GM23338 (cell line): ENCODE results near the gene TMEM221. TPM values are rescaled to one million over a fixed set of nuclear protein-coding genes. Genes with fewer than 3 reads are reported as not detected.
A peak's percentile ranks its signal among the peaks of the same experiment; 100 is the strongest.

Source experiments
- ATAC-seq: fragments of 200-7000 bp; cut with Tn5 transposase; 3 replicates; pipeline ENCODE4 v1.9.1; 2020
- DNase-seq: peaks from one replicate; pipeline ENCODE4 v3.0.0-alpha.2; 2015; ENCODE audit warnings: low spot score
- H2AFZ ChIP-seq: fragments of 200-600 bp; sonication (generic); 2 replicates; pipeline ENCODE4 v1.8.0; 2016; ENCODE audit warnings: antibody characterized with exemption, mild to moderate bottlenecking, moderate library complexity
- H3F3A ChIP-seq: fragments of 200-600 bp; sonication (generic); replicated peaks from 2 replicates; pipeline ENCODE4 v1.8.0; 2017; ENCODE audit warnings: antibody characterized with exemption, mixed run types, low read depth
- H3K27ac ChIP-seq: fragments of 200-600 bp; sonication (generic); 2 replicates; pipeline ENCODE4 v1.6.1; 2016; ENCODE audit warnings: low read depth
- H3K27me3 ChIP-seq: fragments of 200-600 bp; sonication (generic); 2 replicates; pipeline ENCODE4 v1.8.0; 2016; ENCODE audit warnings: mild to moderate bottlenecking, mixed run types, moderate library complexity; ENCODE audit not compliant: insufficient read depth
- H3K36me3 ChIP-seq: fragments of 200-600 bp; sonication (generic); 2 replicates; pipeline ENCODE4 v1.8.0; 2016; ENCODE audit warnings: mild to moderate bottlenecking; ENCODE audit not compliant: insufficient read depth
- H3K4me1 ChIP-seq: fragments of 200-600 bp; sonication (generic); 2 replicates; pipeline ENCODE4 v1.8.0; 2016; ENCODE audit warnings: mild to moderate bottlenecking, moderate library complexity; ENCODE audit not compliant: insufficient read depth
- H3K4me2 ChIP-seq: fragments of 200-600 bp; sonication (generic); 2 replicates; pipeline ENCODE4 v1.7.1; 2017; ENCODE audit warnings: mixed run types
- H3K4me3 ChIP-seq: fragments of 200-600 bp; sonication (generic); 2 replicates; pipeline ENCODE4 v1.6.1; 2016; ENCODE audit warnings: mixed run types
- H3K79me2 ChIP-seq: fragments of 200-600 bp; sonication (generic); replicated peaks from 2 replicates; pipeline ENCODE4 v1.8.0; 2017; ENCODE audit warnings: mild to moderate bottlenecking; ENCODE audit not compliant: insufficient read depth
- H3K9me2 ChIP-seq: fragments of 200-600 bp; sonication (generic); 2 replicates; pipeline ENCODE4 v1.8.0; 2017; ENCODE audit not compliant: insufficient read depth
- H4K20me1 ChIP-seq: fragments of 200-600 bp; sonication (generic); replicated peaks from 2 replicates; pipeline ENCODE4 v1.8.0; 2017; ENCODE audit warnings: mild to moderate bottlenecking; ENCODE audit not compliant: insufficient read depth
- H3K27ac Mint-ChIP-seq: 2 replicates; pipeline ENCODE4 v1.8.0; 2020; ENCODE audit warnings: inconsistent platforms, mild to moderate bottlenecking, moderate library complexity, mixed read lengths
- H3K27me3 Mint-ChIP-seq: 3 replicates; pipeline ENCODE4 v1.8.0; 2022; ENCODE audit warnings: low read depth, mild to moderate bottlenecking, moderate library complexity, mixed read lengths, inconsistent platforms; ENCODE audit not compliant: insufficient read depth, poor library complexity
- H3K36me3 Mint-ChIP-seq: 3 replicates; pipeline ENCODE4 v1.8.0; 2021; ENCODE audit warnings: low read depth, mild to moderate bottlenecking, inconsistent platforms, moderate library complexity, mixed read lengths
- H3K4me1 Mint-ChIP-seq: 3 replicates; pipeline ENCODE4 v1.8.0; 2020; ENCODE audit warnings: mild to moderate bottlenecking, inconsistent platforms, mixed read lengths
- H3K4me3 Mint-ChIP-seq: 3 replicates; pipeline ENCODE4 v1.8.0; 2021; ENCODE audit warnings: moderate library complexity, mild to moderate bottlenecking, inconsistent platforms, mixed read lengths
- H3K9me3 Mint-ChIP-seq: 3 replicates; pipeline ENCODE4 v1.8.0; 2020; ENCODE audit warnings: moderate library complexity, mild to moderate bottlenecking, inconsistent platforms, mixed read lengths
- CREB1 ChIP-seq: fragments of 250-450 bp; sonication (Bioruptor Pico); IDR thresholded peaks from 2 replicates; pipeline ENCODE4 v1.5.0; 2020; ENCODE audit warnings: low read depth, mild to moderate bottlenecking, moderate library complexity
- CTCF ChIP-seq, 2 experiments: fragments of 200-600 bp in 1 of 2; sonication (generic) in 1 of 2; conservative IDR thresholded peaks; 2 replicates each; pipeline versions ENCODE4 v1.5.1 to v1.6.1; 2016 to 2017; ENCODE audit warnings: antibody characterized with exemption in 2 of 2, low read depth in 2 of 2, mild to moderate bottlenecking in 2 of 2, moderate library complexity in 1 of 2
- EZH2 ChIP-seq: fragments of 200-600 bp; sonication (generic); IDR thresholded peaks from one replicate; pipeline ENCODE4 v1.8.0; 2017; ENCODE audit warnings: antibody characterized with exemption, mild to moderate bottlenecking, low read depth; ENCODE audit not compliant: unreplicated experiment
- JUNB ChIP-seq: IDR thresholded peaks from one replicate; pipeline ENCODE4 v1.6.1; 2016; ENCODE audit warnings: antibody characterized with exemption; ENCODE audit not compliant: unreplicated experiment
- POLR2AphosphoS5 ChIP-seq: IDR thresholded peaks from 2 replicates; pipeline ENCODE4 v1.6.1; 2016; ENCODE audit warnings: antibody characterized with exemption, low read depth
- STAT1 ChIP-seq: IDR thresholded peaks from one replicate; pipeline ENCODE4 v1.6.1; 2016; ENCODE audit warnings: antibody characterized with exemption; ENCODE audit not compliant: unreplicated experiment
- ZNF331 ChIP-seq: fragments of 250-450 bp; sonication (Bioruptor Pico); IDR thresholded peaks from 2 replicates; pipeline ENCODE4 v1.5.0; 2020; ENCODE audit warnings: low read depth, mild to moderate bottlenecking, moderate library complexity
- polyA plus RNA-seq: library from polyadenylated mRNA; unstranded; fragments of >200 nt; fragmentation: Nextera tagmentation; extraction: Ambion mirVana; gene quantifications from 2 replicates; pipeline ENCODE4 v1.2.1, GENCODE V29; 2016
- total RNA-seq: library from RNA; depleted of rRNA; stranded (reverse); fragments of >200 nt; shearing (Covaris generic); gene quantifications from 2 replicates; pipeline ENCODE4 v1.2.3, GENCODE V29; 2014
- TF ChIP-seq, protein P1 (sequence below): IDR thresholded peaks from one replicate; pipeline ENCODE4 v1.6.1; 2018; ENCODE audit warnings: antibody characterized with exemption; ENCODE audit not compliant: unreplicated experiment
- TF ChIP-seq, protein P2 (sequence below): fragments of 250-450 bp; sonication (Bioruptor Pico); IDR thresholded peaks from 2 replicates; pipeline ENCODE4 v1.5.0; 2020; ENCODE audit warnings: mild to moderate bottlenecking, moderate library complexity
- TF ChIP-seq, protein P3 (sequence below): IDR thresholded peaks from 2 replicates; pipeline ENCODE4 v1.6.1; 2016; ENCODE audit warnings: antibody characterized with exemption

TMEM221 gene
- total and polyA plus RNA-seq, 2 experiments from 2014 or later, result 0.40 to 0.90 TPM

- TF ChIP-seq, protein P1, sequence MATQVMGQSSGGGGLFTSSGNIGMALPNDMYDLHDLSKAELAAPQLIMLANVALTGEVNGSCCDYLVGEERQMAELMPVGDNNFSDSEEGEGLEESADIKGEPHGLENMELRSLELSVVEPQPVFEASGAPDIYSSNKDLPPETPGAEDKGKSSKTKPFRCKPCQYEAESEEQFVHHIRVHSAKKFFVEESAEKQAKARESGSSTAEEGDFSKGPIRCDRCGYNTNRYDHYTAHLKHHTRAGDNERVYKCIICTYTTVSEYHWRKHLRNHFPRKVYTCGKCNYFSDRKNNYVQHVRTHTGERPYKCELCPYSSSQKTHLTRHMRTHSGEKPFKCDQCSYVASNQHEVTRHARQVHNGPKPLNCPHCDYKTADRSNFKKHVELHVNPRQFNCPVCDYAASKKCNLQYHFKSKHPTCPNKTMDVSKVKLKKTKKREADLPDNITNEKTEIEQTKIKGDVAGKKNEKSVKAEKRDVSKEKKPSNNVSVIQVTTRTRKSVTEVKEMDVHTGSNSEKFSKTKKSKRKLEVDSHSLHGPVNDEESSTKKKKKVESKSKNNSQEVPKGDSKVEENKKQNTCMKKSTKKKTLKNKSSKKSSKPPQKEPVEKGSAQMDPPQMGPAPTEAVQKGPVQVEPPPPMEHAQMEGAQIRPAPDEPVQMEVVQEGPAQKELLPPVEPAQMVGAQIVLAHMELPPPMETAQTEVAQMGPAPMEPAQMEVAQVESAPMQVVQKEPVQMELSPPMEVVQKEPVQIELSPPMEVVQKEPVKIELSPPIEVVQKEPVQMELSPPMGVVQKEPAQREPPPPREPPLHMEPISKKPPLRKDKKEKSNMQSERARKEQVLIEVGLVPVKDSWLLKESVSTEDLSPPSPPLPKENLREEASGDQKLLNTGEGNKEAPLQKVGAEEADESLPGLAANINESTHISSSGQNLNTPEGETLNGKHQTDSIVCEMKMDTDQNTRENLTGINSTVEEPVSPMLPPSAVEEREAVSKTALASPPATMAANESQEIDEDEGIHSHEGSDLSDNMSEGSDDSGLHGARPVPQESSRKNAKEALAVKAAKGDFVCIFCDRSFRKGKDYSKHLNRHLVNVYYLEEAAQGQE, result no peak
- TF ChIP-seq POLR2AphosphoS5 (no peak; the same call in 1 of the 2 replicates), EZH2 (no peak)
These were observed 43.0 kb downstream of the TMEM221 start, which contains the start of gene BST2 (continued) for GRCh38 chr19:17405250-17406045.

GRCh38 chr19:17404621-17405249, 43.7 kb downstream of the TMEM221 start:
- H3K27ac Mint-ChIP-seq, result peak overlapping the region; percentile 95
- no peaks in the 10 kb centered on the region for H3K9me3 Mint-ChIP-seq
- Histone ChIP-seq H4K20me1 (no peaks in the 10 kb centered on the region), H3K4me2 (peak overlapping the region; percentile 85), H3K27ac (peak overlapping the region; percentile 90), H3K27me3 (no peaks in the 10 kb centered on the region), H3K9me2 (no peaks in the 10 kb centered on the region), H3F3A (0 out of 2 replicates have a peak, but pooled peaks cover 7% of the 10 kb centered on the region), H3K4me3 (peak overlapping the region; percentile 62), H2AFZ (0 out of 2 replicates have a peak overlapping the region, but pooled peaks have one; percentile 47), H3K4me1 (peaks cover 17% of the 10 kb centered on the region), H3K79me2 (no peaks in the 10 kb centered on the region), H3K36me3 (no peaks in the 10 kb centered on the region)
- DNase-seq (no peak), ATAC-seq (no peak)
- peaks cover 9% of the 10 kb centered on the region; the same call in 2 of the 3 replicates for H3K36me3 Mint-ChIP-seq
- peaks cover 28% of the 10 kb centered on the region for H3K4me1 Mint-ChIP-seq
- peaks cover 9% of the 10 kb centered on the region for H3K27me3 Mint-ChIP-seq
- H3K4me3 Mint-ChIP-seq, result peak overlapping the region; percentile 83
- no peak for TF ChIP-seq CREB1 (CRISPR knock-in tag)
- TF ChIP-seq, protein P2, sequence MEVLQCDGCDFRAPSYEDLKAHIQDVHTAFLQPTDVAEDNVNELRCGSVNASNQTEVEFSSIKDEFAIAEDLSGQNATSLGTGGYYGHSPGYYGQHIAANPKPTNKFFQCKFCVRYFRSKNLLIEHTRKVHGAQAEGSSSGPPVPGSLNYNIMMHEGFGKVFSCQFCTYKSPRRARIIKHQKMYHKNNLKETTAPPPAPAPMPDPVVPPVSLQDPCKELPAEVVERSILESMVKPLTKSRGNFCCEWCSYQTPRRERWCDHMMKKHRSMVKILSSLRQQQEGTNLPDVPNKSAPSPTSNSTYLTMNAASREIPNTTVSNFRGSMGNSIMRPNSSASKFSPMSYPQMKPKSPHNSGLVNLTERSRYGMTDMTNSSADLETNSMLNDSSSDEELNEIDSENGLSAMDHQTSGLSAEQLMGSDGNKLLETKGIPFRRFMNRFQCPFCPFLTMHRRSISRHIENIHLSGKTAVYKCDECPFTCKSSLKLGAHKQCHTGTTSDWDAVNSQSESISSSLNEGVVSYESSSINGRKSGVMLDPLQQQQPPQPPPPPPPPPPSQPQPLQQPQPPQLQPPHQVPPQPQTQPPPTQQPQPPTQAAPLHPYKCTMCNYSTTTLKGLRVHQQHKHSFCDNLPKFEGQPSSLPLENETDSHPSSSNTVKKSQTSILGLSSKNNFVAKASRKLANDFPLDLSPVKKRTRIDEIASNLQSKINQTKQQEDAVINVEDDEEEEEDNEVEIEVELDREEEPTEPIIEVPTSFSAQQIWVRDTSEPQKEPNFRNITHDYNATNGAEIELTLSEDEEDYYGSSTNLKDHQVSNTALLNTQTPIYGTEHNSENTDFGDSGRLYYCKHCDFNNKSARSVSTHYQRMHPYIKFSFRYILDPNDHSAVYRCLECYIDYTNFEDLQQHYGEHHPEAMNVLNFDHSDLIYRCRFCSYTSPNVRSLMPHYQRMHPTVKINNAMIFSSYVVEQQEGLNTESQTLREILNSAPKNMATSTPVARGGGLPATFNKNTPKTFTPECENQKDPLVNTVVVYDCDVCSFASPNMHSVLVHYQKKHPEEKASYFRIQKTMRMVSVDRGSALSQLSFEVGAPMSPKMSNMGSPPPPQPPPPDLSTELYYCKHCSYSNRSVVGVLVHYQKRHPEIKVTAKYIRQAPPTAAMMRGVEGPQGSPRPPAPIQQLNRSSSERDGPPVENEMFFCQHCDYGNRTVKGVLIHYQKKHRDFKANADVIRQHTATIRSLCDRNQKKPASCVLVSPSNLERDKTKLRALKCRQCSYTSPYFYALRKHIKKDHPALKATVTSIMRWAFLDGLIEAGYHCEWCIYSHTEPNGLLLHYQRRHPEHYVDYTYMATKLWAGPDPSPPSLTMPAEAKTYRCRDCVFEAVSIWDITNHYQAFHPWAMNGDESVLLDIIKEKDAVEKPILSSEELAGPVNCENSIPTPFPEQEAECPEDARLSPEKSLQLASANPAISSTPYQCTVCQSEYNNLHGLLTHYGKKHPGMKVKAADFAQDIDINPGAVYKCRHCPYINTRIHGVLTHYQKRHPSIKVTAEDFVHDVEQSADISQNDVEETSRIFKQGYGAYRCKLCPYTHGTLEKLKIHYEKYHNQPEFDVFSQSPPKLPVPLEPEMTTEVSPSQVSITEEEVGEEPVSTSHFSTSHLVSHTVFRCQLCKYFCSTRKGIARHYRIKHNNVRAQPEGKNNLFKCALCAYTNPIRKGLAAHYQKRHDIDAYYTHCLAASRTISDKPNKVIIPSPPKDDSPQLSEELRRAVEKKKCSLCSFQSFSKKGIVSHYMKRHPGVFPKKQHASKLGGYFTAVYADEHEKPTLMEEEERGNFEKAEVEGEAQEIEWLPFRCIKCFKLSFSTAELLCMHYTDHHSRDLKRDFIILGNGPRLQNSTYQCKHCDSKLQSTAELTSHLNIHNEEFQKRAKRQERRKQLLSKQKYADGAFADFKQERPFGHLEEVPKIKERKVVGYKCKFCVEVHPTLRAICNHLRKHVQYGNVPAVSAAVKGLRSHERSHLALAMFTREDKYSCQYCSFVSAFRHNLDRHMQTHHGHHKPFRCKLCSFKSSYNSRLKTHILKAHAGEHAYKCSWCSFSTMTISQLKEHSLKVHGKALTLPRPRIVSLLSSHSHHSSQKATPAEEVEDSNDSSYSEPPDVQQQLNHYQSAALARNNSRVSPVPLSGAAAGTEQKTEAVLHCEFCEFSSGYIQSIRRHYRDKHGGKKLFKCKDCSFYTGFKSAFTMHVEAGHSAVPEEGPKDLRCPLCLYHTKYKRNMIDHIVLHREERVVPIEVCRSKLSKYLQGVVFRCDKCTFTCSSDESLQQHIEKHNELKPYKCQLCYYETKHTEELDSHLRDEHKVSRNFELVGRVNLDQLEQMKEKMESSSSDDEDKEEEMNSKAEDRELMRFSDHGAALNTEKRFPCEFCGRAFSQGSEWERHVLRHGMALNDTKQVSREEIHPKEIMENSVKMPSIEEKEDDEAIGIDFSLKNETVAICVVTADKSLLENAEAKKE (CRISPR knock-in tag), result no peak
- TF ChIP-seq, protein P3, sequence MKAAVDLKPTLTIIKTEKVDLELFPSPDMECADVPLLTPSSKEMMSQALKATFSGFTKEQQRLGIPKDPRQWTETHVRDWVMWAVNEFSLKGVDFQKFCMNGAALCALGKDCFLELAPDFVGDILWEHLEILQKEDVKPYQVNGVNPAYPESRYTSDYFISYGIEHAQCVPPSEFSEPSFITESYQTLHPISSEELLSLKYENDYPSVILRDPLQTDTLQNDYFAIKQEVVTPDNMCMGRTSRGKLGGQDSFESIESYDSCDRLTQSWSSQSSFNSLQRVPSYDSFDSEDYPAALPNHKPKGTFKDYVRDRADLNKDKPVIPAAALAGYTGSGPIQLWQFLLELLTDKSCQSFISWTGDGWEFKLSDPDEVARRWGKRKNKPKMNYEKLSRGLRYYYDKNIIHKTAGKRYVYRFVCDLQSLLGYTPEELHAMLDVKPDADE, result no peak
- no peak for TF ChIP-seq EZH2
- no peak for TF ChIP-seq STAT1
- TF ChIP-seq ZNF331, result no peak
- no peak for TF ChIP-seq CTCF (conservative IDR thresholded peaks at IDR 0.05; ENCODE audit: low read depth in 2 of 2)
- TF ChIP-seq JUNB, result no peak
